K562 (cell line): ENCODE results near the gene NAV2. TPM values are rescaled to one million over a fixed set of nuclear protein-coding genes. Genes with fewer than 3 reads are reported as not detected.
A peak's percentile ranks its signal among the peaks of the same experiment; 100 is the strongest.

ENCODE experiments used
- BDP1 ChIP-seq: IDR thresholded peaks from 3 replicates; pipeline ENCODE4 v1.6.1; 2011; ENCODE audit not compliant: insufficient read length, insufficient read depth
- HNRNPK ChIP-seq: fragments of 200-400 bp; formaldehyde crosslinking; IDR thresholded peaks from one replicate; pipeline ENCODE4 v1.6.1; 2018; ENCODE audit warnings: mild to moderate bottlenecking, low read depth, low read length; ENCODE audit not compliant: poor library complexity, severe bottlenecking
- NCOA2 ChIP-seq, 2 experiments: fragments of 450-650 bp; IDR thresholded peaks; 2 replicates each; pipeline ENCODE4 v1.6.1; 2018; ENCODE audit warnings: mild to moderate bottlenecking in 2 of 2, moderate library complexity in 1 of 2; ENCODE audit not compliant: partially characterized antibody in 2 of 2
- POLR2AphosphoS2 ChIP-seq: IDR thresholded peaks from 2 replicates; pipeline ENCODE4 v1.6.1; 2012; ENCODE audit warnings: low read length, improper control_type of control experiment
- POLR2B ChIP-seq: fragments of 450-650 bp; IDR thresholded peaks from 2 replicates; pipeline ENCODE4 v1.6.1; 2018; ENCODE audit warnings: low read depth; ENCODE audit not compliant: partially characterized antibody
- SPI1 ChIP-seq: IDR thresholded peaks from 2 replicates; pipeline ENCODE4 v1.6.1; 2011; ENCODE audit warnings: low read depth, low read length, control low read depth, borderline replicate concordance
- TEAD4 ChIP-seq, 2 experiments: sonication (generic) in 1 of 2; formaldehyde crosslinking in 1 of 2; IDR thresholded peaks; 2 replicates each; pipeline versions ENCODE4 v1.6.1 to v1.8.0; 2012 to 2022; ENCODE audit warnings: borderline replicate concordance in 1 of 2, inconsistent platforms in 1 of 2, low read length in 1 of 2, mild to moderate bottlenecking in 1 of 2, missing genetic modification reagents in 1 of 2
- THAP7 ChIP-seq: fragments of 250-450 bp; sonication (Bioruptor Pico); IDR thresholded peaks from 2 replicates; pipeline ENCODE4 v1.5.0; 2021
- TOE1 ChIP-seq, 2 experiments: fragments of 450-650 bp in 1 of 2; sonication (generic) in 1 of 2; formaldehyde crosslinking in 1 of 2; IDR thresholded peaks; 2 replicates each; pipeline versions ENCODE4 v1.7.1 to v1.8.0; 2016 to 2022; ENCODE audit warnings: borderline replicate concordance in 2 of 2, mild to moderate bottlenecking in 2 of 2, antibody characterized with exemption in 1 of 2, inconsistent platforms in 1 of 2, low read depth in 1 of 2, missing genetic modification reagents in 1 of 2, moderate library complexity in 1 of 2
- ZBTB40 ChIP-seq, 2 experiments: fragments of 450-650 bp in 1 of 2; sonication (generic) in 1 of 2; formaldehyde crosslinking in 1 of 2; IDR thresholded peaks; 2 replicates each; pipeline versions ENCODE4 v1.7.1 to v1.9.0; 2016 to 2022; ENCODE audit warnings: inconsistent platforms in 1 of 2, mild to moderate bottlenecking in 1 of 2, missing genetic modification reagents in 1 of 2
- polyA plus RNA-seq, 8 experiments: library from polyadenylated mRNA; depleted of rRNA in 4 of 8; stranded (reverse) in 5 of 8; unstranded in 3 of 8; fragments of >200 nt; fragmentation: Nextera tagmentation in 2 of 8; fragmentation: Illumina TruSeq in 1 of 8; extraction: Ambion mirVana in 2 of 8; extraction: Trizol in 1 of 8; gene quantifications; 2 replicates each; pipeline versions ENCODE4 v1.2.1 to v1.2.3, GENCODE V29; 2011 to 2014; ENCODE audit warnings: inconsistent platforms in 1 of 8, missing spikeins in 1 of 8
- total RNA-seq, 7 experiments: library from RNA; depleted of rRNA in 6 of 7; stranded (reverse); fragments of >200 nt in 6 of 7; fragmentation: Illumina TruSeq in 2 of 7; extraction: Trizol in 2 of 7; gene quantifications; 2 replicates each; pipeline versions ENCODE4 v1.2.1 to v1.2.3, GENCODE V29; 2011 to 2021; ENCODE audit warnings: low replicate concordance in 1 of 7
- TF ChIP-seq, protein P1 (sequence below): sonication (generic); formaldehyde crosslinking; IDR thresholded peaks from 2 replicates; pipeline ENCODE4 v1.8.0; 2022; ENCODE audit warnings: mild to moderate bottlenecking, low read depth, missing genetic modification reagents
- TF ChIP-seq, protein P2 (sequence below): fragments of 450-650 bp; IDR thresholded peaks from 2 replicates; pipeline ENCODE4 v1.6.1; 2016; ENCODE audit warnings: missing biosample characterization, missing genetic modification characterization

The NAV2 gene
- total and polyA plus RNA-seq, 9 of the 15 experiments (the other 6 are each of a cell fraction or from before 2014, with no cell fraction given): 0.03 to 0.35 (median 0.05) TPM

DNA sequence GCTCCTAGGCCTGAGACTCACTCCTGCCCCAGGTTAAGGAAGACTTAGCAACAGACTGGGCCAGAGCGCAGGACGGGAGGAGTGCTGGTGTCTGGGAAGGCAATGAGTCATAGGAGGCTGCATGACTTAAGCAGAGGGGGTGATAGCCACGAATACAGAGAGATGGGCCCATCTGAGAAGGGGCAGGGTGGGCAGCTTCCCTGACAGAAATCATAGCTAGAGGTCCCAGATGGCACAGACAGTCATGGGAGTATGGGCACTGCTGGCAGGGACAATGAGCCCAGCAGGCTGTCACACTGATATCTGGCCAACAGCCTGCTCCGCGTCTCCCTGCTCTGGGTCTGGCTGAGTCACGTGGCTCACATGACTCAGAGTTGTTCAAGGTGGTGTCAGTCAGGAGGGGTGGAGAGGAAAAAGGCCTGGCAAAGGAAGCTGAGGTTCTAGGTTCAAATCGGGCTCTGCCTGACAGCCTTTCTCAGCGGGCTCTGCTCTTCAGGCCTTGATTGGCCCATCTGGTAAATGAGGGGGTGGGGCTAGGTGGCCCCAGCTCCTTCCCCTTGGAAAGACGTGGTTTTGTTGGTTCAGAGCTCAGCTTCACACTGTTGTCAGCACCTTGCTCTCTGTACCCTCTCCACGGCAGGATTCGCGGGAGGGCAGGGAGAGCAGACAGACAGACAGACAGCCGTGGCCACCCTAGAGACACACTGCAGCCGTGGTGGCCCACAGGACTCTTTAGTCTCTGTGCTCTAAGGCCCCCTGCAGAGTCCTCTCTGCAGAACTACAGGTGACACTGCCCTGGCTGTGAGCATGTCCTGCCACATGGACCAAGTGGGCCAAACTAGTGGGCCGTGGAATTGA, 399.9 kb downstream of the NAV2 start (continued):
- no peak for TF ChIP-seq ZBTB40 (IDR thresholded peaks at IDR 0.05)
- TF ChIP-seq ZBTB40 (CRISPR knock-in tag; IDR thresholded peaks at IDR 0.05): no peak
- TF ChIP-seq TOE1 (IDR thresholded peaks at IDR 0.05; ENCODE audit: borderline replicate concordance): peak; percentile 97
- TF ChIP-seq TOE1 (CRISPR knock-in tag; IDR thresholded peaks at IDR 0.05; ENCODE audit: borderline replicate concordance, low read depth): no peak
- TF ChIP-seq POLR2AphosphoS2: no peak
- no peak for TF ChIP-seq THAP7 (CRISPR knock-in tag)
- no peak for TF ChIP-seq HNRNPK
- TF ChIP-seq NCOA2 (IDR thresholded peaks at IDR 0.05; ENCODE audit: partially characterized antibody in 2 of 2): no peak
- no peak for TF ChIP-seq POLR2B
- TF ChIP-seq TEAD4 (IDR thresholded peaks at IDR 0.05; ENCODE audit: low read length): peak; percentile 32; the same call in 1 of the 2 replicates
- TF ChIP-seq TEAD4 (CRISPR knock-in tag; IDR thresholded peaks at IDR 0.05; ENCODE audit: borderline replicate concordance): no peak
- TF ChIP-seq SPI1: no peak
- TF ChIP-seq BDP1: no peak
- TF ChIP-seq, protein P1, sequence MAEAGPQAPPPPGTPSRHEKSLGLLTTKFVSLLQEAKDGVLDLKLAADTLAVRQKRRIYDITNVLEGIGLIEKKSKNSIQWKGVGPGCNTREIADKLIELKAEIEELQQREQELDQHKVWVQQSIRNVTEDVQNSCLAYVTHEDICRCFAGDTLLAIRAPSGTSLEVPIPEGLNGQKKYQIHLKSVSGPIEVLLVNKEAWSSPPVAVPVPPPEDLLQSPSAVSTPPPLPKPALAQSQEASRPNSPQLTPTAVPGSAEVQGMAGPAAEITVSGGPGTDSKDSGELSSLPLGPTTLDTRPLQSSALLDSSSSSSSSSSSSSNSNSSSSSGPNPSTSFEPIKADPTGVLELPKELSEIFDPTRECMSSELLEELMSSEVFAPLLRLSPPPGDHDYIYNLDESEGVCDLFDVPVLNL (CRISPR knock-in tag): no peak
- TF ChIP-seq, protein P2, sequence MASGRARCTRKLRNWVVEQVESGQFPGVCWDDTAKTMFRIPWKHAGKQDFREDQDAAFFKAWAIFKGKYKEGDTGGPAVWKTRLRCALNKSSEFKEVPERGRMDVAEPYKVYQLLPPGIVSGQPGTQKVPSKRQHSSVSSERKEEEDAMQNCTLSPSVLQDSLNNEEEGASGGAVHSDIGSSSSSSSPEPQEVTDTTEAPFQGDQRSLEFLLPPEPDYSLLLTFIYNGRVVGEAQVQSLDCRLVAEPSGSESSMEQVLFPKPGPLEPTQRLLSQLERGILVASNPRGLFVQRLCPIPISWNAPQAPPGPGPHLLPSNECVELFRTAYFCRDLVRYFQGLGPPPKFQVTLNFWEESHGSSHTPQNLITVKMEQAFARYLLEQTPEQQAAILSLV (tag): no peak
